CD4-positive, alpha-beta T cell treated with Interleukin-4 for 1 hour (primary cell): ENCODE results near the gene ZNF444.
"Not testable (repeated sequence)": the region's sequence is repeated elsewhere in the genome, so short reads cannot be mapped to it uniquely, and the experiment has no call there.

Source experiments
- DNase-seq, 2 donors: peaks; one replicate each; pipeline ENCODE4 v3.0.0-alpha.2; 2020 to 2022

The ZNF444 gene

GRCh38 chr19:56148096-56148495 is 7.0 kb downstream of the ZNF444 start:
- DNase-seq = no peak

GRCh38 chr19:56148955-56149655 is 8.0 kb downstream of the ZNF444 start:
- DNase-seq = not testable (repeated sequence)

GRCh38 chr19:56149656-56150038 is 8.6 kb downstream of the ZNF444 start:
- no peak for DNase-seq

- DNase-seq = no peak
These were observed 9.3 kb downstream of the ZNF444 start for GRCh38 chr19:56150358-56150757.

DNA sequence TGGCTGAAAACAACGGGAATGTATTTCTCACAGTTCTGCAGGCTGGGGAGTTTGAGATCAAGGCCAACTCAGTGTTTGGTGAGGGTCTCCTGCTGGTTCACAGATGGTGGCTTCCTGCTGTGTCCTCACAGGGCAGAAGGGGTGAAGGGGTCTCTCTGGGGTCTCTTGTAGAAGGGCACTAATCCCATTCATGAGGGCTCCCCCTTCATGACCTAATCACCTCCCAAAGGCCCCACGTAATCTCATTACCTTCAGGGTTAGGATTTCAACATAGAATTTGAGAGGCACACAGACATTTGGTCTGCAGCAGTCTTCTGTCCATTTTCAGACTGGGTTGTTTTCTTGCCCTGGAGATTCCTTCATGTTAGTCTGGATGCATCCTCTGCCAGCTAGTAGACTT is 11.6 kb downstream of the ZNF444 start:
- no peak for DNase-seq

DNA sequence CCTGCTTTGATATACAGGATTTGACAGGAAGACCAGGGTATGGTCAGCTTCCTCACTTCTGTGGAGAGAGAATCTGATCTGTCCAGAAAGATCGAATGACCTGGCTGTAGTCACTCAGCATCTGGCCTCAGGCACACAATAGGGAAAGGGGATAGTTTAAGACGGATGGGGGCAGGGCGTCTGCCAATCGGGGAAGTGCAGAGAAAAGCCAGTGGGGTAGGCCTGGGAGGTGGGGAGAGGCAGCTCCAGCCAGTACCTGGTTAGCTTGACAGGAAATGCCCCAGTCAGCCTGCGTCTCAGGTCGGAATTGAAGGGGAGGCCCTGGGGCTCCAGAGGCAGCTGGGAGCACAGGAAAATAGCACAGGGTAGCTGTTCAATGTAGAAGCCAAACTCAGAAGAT is 12.4 kb downstream of the ZNF444 start:
- DNase-seq = no peak

DNA sequence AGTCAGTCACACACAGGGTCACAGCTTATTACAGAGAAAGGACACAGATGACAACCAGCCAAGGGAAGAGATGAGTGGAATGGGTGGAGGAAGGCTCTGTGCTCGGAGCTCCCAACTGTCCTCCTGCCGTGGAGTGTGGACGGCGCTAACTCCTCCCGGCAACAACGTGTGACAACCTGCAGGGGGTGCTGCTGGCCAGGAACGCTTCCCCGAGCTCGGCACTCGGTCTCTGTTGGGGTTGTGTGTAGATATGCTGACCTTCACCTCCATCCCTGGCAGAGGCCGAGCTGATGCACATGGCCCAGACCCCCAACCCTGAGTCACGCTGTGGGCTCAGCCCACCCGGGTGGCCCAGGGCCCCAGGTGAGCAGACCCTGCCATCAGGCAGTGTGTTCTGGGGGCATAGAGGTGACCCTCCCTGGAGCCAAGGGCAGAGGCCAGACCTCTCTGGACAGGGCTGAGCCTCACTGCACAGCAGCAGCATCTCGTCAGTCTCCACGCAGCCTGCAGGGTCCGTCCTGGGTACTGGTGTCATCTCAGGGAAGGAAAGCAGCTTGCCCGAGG is 14.1 kb downstream of the ZNF444 start:
- DNase-seq = no peak

- DNase-seq = no peak
These were observed 15.7 kb downstream of the ZNF444 start for GRCh38 chr19:56156768-56157167.

- DNase-seq = no peak
These were observed 17.2 kb downstream of the ZNF444 start for GRCh38 chr19:56158170-56158757.

- DNase-seq = no peak
These were observed 18.0 kb downstream of the ZNF444 start for GRCh38 chr19:56159009-56159559.

DNA sequence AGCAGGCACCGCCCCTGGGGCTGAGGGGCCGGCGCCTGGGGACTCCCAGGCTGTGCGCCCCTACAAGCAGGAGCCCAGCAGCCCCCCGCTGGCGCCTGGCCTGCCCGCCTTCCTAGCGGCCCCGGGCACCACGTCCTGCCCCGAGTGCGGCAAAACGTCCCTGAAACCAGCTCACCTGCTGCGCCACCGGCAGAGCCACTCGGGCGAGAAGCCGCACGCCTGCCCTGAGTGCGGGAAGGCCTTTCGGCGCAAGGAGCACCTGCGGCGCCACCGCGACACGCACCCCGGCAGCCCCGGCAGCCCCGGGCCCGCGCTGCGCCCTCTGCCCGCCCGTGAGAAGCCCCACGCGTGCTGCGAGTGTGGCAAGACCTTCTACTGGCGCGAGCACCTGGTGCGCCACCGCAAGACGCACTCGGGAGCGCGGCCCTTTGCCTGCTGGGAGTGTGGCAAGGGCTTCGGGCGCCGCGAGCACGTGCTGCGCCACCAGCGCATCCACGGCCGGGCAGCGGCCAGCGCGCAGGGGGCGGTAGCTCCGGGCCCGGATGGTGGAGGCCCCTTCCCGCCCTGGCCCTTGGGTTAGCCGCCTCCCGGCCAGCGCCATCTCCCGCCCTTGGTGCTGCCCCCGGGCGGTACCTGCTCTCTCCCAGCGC is 18.7 kb downstream of the ZNF444 start:
- DNase-seq = no peak

DNA sequence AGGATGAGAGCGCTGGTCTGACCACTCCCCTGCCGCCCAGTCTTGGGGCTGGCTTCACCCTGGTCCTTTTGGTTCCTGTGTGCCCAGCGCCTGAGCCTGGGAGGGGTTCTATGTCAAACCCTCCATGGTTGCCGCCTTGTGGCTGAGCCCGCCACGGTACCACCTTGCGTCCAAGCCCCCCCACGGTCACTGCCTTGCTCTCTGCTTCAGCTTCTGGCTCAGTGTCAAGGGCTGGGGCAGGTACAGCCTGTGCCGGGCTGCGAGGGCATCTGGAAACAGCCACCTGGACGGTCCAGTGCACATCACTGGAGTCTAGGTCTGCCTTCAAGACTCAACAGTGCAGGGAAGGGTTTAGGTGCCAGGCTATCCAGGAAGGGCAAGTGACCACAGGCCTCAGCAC is 20.4 kb downstream of the ZNF444 start:
- no peak for DNase-seq

- no peak for DNase-seq
These were observed 21.2 kb downstream of the ZNF444 start for GRCh38 chr19:56162258-56162657.

DNA sequence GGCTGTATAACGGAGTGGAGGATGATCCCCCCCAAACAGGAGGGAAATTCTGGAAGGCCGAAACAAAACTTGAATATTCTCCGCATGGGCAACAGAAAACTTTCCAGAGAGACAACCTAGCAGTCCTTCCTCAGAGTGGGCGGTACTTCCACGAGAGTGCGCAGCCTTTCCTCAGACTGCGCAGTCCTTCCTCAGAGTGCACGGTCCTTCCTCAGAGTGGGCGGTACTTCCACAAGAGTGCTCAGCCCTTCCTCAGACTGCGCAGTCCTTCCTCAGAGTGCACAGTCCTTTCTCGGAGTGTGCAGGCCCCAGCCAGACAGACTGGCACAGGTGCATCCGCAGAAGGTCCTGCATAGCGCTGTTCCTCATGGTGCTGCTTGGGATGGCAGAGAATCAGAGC is 22.0 kb downstream of the ZNF444 start:
- no peak for DNase-seq

GRCh38 chr19:56167064-56167578 is 26.0 kb downstream of the ZNF444 start:
- no peak for DNase-seq

DNA sequence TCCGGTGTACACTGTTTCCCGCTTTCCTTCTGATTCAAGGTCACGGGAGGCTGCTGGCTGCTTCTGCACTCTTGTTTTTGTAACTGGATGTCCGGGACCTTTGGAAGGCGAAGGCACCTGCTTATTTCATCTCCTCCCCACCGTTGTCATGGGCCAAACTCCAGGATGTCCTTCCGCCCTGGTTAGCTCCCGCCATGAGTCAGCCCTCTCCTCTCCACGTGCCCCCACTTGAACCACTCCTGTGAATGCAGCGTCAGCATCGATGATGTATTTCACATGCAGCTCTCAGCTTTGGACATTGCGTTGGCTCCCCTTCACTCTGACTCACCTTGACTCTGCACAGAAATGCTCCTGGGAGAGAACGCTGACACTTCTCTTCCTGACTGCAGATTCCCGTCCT is 29.2 kb downstream of the ZNF444 start:
- no peak for DNase-seq

- DNase-seq = no peak
These were observed 33.0 kb downstream of the ZNF444 start for GRCh38 chr19:56174086-56174485.

- no peak for DNase-seq
These were observed 33.5 kb downstream of the ZNF444 start for GRCh38 chr19:56174550-56174949.

DNA sequence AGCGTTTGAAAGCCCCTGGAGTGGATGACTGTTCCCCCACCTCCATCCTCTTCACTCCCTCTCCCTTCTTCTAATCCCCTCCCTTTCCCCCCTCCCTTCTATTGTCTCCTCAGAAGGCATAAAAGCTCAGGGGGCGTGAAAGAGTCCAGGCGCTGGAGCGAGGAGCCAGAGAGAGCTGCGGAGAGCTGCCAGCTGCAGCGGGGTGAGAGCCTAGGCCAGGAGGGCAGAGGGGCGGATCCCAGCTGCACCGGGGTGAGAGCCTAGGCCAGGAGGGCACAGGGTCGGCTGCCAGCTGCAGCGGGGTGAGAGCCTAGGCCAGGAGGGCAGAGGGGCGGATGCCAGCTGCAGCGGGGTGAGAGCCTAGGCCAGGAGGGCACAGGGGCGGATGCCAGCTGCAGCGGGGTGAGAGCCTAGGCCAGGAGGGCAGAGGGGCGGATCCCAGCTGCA is 34.8 kb downstream of the ZNF444 start, which contains the start of gene GALP:
TSS of gene GALP (plus strand) at position 148 of the 447 bp plus-strand sequence. CDS start 1,101 bp downstream, outside the sequence.
- DNase-seq = not testable (repeated sequence)

- not testable (repeated sequence) for DNase-seq
These were observed 35.2 kb downstream of the ZNF444 start for GRCh38 chr19:56176310-56176709.

GRCh38 chr19:56176881-56177280 is 35.8 kb downstream of the ZNF444 start:
- no peak for DNase-seq

DNA sequence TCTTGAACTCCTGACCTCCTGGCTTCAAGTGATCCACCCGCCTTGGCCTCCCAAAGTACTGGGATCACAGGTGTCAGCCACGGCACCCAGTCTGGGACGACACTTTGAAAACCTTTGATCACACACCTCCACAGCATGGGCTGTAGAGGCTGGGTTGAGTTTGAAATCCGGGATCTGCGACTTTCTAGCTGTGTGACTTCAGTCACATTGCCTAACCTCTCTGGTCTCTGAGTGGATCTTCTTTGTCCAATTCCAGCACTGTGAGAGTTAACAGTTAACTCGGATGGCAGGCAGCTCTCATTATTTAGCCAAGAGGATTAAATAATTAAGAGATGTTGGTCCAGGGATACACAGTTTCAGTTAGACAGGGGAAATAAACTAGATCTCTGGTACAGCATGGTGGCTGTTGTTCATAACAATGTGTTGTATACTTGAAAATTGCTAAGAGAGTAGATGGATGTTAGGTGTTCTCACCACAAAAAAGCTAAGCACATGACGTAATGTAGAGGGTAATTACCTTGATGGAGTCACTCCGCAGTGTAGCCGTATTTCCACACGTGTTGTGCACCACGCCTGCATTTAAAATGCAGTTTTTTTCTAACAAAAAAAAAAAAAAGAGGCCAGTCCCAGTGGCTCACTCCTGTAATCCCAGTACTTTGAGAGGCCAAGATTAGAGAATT is 36.6 kb downstream of the ZNF444 start:
- no peak for DNase-seq

- DNase-seq = no peak
These were observed 48.7 kb downstream of the ZNF444 start for GRCh38 chr19:56189785-56190184.
